GM23248 (cell line): ENCODE measurements around the gene PCSK2. TPM values are rescaled to one million over a fixed set of nuclear protein-coding genes. Genes with fewer than 3 reads are reported as not detected.

Experiments used
- DNase-seq: peaks from one replicate; pipeline ENCODE4 v3.0.0-alpha.2; 2015
- H2AFZ ChIP-seq: fragments of 200-600 bp; sonication (generic); 2 replicates; pipeline ENCODE4 v1.6.1; 2016; ENCODE audit warnings: antibody characterized with exemption
- H3F3A ChIP-seq: fragments of 200-600 bp; sonication (generic); 2 replicates; pipeline ENCODE4 v1.6.1; 2016; ENCODE audit warnings: mild to moderate bottlenecking, antibody characterized with exemption, mixed run types; ENCODE audit not compliant: insufficient read depth
- H3K27ac ChIP-seq: fragments of 200-600 bp; sonication (generic); 2 replicates; pipeline ENCODE4 v1.5.1; 2016; ENCODE audit warnings: mild to moderate bottlenecking
- H3K27me3 ChIP-seq: fragments of 200-600 bp; sonication (generic); replicated peaks from 2 replicates; pipeline ENCODE4 v1.6.1; 2016; ENCODE audit warnings: mild to moderate bottlenecking; ENCODE audit not compliant: insufficient read depth
- H3K36me3 ChIP-seq: fragments of 200-600 bp; sonication (generic); 2 replicates; pipeline ENCODE4 v1.6.1; 2016; ENCODE audit warnings: low read depth, mild to moderate bottlenecking
- H3K4me1 ChIP-seq: fragments of 200-600 bp; sonication (generic); 2 replicates; pipeline ENCODE4 v1.6.1; 2016; ENCODE audit warnings: mild to moderate bottlenecking; ENCODE audit not compliant: insufficient read depth
- H3K4me2 ChIP-seq: fragments of 200-600 bp; sonication (generic); one replicate; pipeline ENCODE4 v1.6.1; 2016; ENCODE audit warnings: mild to moderate bottlenecking; ENCODE audit not compliant: unreplicated experiment
- H3K4me3 ChIP-seq: fragments of 200-600 bp; sonication (generic); 2 replicates; pipeline ENCODE4 v1.5.1; 2016; ENCODE audit warnings: mild to moderate bottlenecking
- H3K79me2 ChIP-seq: fragments of 200-600 bp; sonication (generic); 2 replicates; pipeline ENCODE4 v1.6.1; 2016; ENCODE audit warnings: mild to moderate bottlenecking; ENCODE audit not compliant: insufficient read depth
- H3K9ac ChIP-seq: fragments of 200-600 bp; sonication (generic); 2 replicates; pipeline ENCODE4 v1.6.1; 2016; ENCODE audit warnings: mild to moderate bottlenecking
- H3K9me2 ChIP-seq: fragments of 200-600 bp; sonication (generic); 2 replicates; pipeline ENCODE4 v1.6.1; 2016; ENCODE audit warnings: mixed run types, mild to moderate bottlenecking, moderate library complexity; ENCODE audit not compliant: insufficient read depth
- H3K9me3 ChIP-seq: fragments of 200-600 bp; sonication (generic); one replicate; pipeline ENCODE4 v1.6.1; 2017; ENCODE audit warnings: low read depth
- H4K20me1 ChIP-seq: fragments of 200-600 bp; sonication (generic); 2 replicates; pipeline ENCODE4 v1.6.0; 2016; ENCODE audit not compliant: insufficient read depth
- EZH2 ChIP-seq: fragments of 200-600 bp; sonication (generic); IDR thresholded peaks from 2 replicates; pipeline ENCODE4 v1.6.1; 2018; ENCODE audit warnings: antibody characterized with exemption, mild to moderate bottlenecking; ENCODE audit not compliant: insufficient read depth, poor library complexity, severe bottlenecking
- EZH2phosphoT487 ChIP-seq: fragments of 200-600 bp; sonication (generic); IDR thresholded peaks from 2 replicates; pipeline ENCODE4 v1.6.1; 2018; ENCODE audit warnings: antibody characterized with exemption, moderate library complexity, mild to moderate bottlenecking, low read depth; ENCODE audit not compliant: insufficient read depth
- WGBS, 2 experiments: methylation state at CpG; one replicate each; pipeline ENCODE4 v1.1.6; 2015 to 2017; ENCODE audit warnings: low lambda C conversion rate in 2 of 2, low coverage in 1 of 2; ENCODE audit errors: missing lambda C conversion rate in 2 of 2; 5-methylcytosine and 5-hydroxymethylcytosine counted together
- in situ Hi-C: fragments of 300-500 bp; cut with MboI; formaldehyde crosslinking; loops from 2 replicates; pipeline ENCODE4 v1.15.0; 2020
- polyA plus RNA-seq: library from polyadenylated mRNA; unstranded; fragments of >200 nt; fragmentation: Nextera tagmentation; extraction: Ambion mirVana; gene quantifications from 2 replicates; pipeline ENCODE4 v1.2.1, GENCODE V29; 2016
- total RNA-seq: library from RNA; depleted of rRNA; stranded (reverse); fragments of >200 nt; shearing (Covaris generic); gene quantifications from 2 replicates; pipeline ENCODE4 v1.2.3, GENCODE V29; 2014

Gene PCSK2
- total and polyA plus RNA-seq, 2 experiments from 2014 or later = not detected

DNA sequence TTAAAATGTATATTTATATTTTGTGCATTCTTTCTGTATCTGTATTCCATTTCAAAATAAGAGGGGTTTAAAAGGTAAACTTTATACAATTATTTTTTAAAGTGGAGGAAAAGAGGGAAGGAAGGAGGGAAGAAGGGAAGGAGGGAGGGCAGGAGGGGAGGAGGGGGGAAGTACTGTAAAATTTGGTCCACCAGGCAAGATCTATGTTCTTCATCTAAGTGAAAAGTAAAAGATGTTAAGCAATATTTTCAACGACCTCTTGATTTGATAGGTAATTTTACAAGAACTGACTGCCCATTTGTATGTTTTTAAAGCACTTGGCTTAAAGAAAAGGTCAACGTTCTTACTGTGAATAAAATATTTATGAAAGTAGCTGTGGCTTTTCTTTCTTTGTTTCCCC is 29.8 kb upstream of the PCSK2 start:
- no peak overlapping the region for H3K9ac ChIP-seq
- no peak overlapping the region for H3K4me2 ChIP-seq
- H3F3A ChIP-seq = no peaks in the 10 kb centered on the region
- H3K9me3 ChIP-seq = no peaks in the 10 kb centered on the region
- peaks cover 17% of the 10 kb centered on the region for H3K27me3 ChIP-seq
- H3K27ac ChIP-seq = no peak overlapping the region
- DNase-seq = no peak
- WGBS, 2 experiments = 13 to 20% methylated on average over 2 of the region's 2 CpGs
- no peak for TF ChIP-seq EZH2phosphoT487
- no peak for TF ChIP-seq EZH2
- no peaks in the 10 kb centered on the region for H3K9me2 ChIP-seq
- no peak overlapping the region for H3K4me3 ChIP-seq
- in situ Hi-C loops = no loop called here
- H4K20me1 ChIP-seq = no peaks in the 10 kb centered on the region
- H3K36me3 ChIP-seq = no peaks in the 10 kb centered on the region
- no peak overlapping the region for H2AFZ ChIP-seq
- no peaks in the 10 kb centered on the region for H3K79me2 ChIP-seq
- no peaks in the 10 kb centered on the region for H3K4me1 ChIP-seq

DNA sequence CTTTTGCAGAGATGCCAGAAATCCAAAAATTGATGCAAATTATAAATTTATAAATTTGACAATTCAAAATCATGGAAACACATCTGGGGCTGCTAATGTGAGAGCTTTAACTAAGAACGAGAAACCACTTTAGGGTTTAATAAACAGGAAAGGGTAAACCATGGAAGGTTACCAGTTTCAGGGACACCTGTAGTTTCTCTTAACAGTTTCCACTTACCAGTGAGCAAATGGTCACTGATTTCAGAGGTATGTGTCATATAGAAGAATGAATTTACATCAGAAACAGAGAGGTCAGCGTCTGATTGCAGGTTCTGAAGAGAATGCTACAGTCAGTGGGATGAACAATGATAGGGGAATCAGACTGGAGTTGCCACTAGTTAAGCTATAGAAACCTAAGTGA is 24.8 kb upstream of the PCSK2 start:
- Histone ChIP-seq H3K27ac (no peak overlapping the region), H3K36me3 (no peaks in the 10 kb centered on the region), H3K4me1 (no peaks in the 10 kb centered on the region), H4K20me1 (no peaks in the 10 kb centered on the region), H3K9me2 (no peaks in the 10 kb centered on the region), H2AFZ (no peak overlapping the region), H3K9ac (no peak overlapping the region), H3K9me3 (no peaks in the 10 kb centered on the region), H3K4me2 (no peak overlapping the region), H3K79me2 (no peaks in the 10 kb centered on the region), H3F3A (no peaks in the 10 kb centered on the region), H3K27me3 (peaks cover 24% of the 10 kb centered on the region), H3K4me3 (no peak overlapping the region)
- in situ Hi-C loops = no loop called here
- DNase-seq = no peak
- no peak for TF ChIP-seq EZH2
- no peak for TF ChIP-seq EZH2phosphoT487
- 9 to 10% methylated on average over 2 of the region's 2 CpGs for WGBS, 2 experiments

DNA sequence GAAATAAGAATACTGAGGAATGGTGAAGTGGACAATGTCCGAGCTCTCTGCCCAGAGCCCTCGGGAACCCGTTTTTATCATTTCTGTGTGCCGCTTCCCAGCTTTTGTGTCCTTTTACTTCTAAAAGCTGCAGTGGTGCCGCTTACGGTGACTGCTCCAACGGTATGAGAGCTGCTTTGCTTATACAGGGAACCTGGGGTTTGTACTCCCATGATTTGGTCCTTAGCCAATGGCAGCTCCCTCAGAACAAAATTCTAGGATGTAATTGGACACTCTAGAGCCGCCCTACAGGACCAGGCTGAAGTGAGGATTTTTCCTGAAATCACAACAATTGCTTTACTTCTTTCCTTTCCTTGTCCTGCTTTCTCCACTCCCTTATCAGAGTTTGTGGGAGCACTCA is 24.2 kb upstream of the PCSK2 start:
- DNase-seq = no peak
- Histone ChIP-seq H3F3A (no peaks in the 10 kb centered on the region), H3K9ac (no peak overlapping the region), H3K27me3 (peaks cover 24% of the 10 kb centered on the region), H3K9me3 (no peaks in the 10 kb centered on the region), H3K4me2 (no peak overlapping the region), H3K4me3 (no peak overlapping the region), H3K4me1 (no peaks in the 10 kb centered on the region), H2AFZ (no peak overlapping the region), H3K27ac (no peak overlapping the region), H3K79me2 (no peaks in the 10 kb centered on the region), H3K9me2 (no peaks in the 10 kb centered on the region), H4K20me1 (no peaks in the 10 kb centered on the region), H3K36me3 (no peaks in the 10 kb centered on the region)
- in situ Hi-C loops = no loop called here
- no peak for TF ChIP-seq EZH2
- no peak for TF ChIP-seq EZH2phosphoT487
- 9 to 11% methylated on average over 8 of the region's 8 CpGs for whole genome bisulfite sequencing, 2 experiments

DNA sequence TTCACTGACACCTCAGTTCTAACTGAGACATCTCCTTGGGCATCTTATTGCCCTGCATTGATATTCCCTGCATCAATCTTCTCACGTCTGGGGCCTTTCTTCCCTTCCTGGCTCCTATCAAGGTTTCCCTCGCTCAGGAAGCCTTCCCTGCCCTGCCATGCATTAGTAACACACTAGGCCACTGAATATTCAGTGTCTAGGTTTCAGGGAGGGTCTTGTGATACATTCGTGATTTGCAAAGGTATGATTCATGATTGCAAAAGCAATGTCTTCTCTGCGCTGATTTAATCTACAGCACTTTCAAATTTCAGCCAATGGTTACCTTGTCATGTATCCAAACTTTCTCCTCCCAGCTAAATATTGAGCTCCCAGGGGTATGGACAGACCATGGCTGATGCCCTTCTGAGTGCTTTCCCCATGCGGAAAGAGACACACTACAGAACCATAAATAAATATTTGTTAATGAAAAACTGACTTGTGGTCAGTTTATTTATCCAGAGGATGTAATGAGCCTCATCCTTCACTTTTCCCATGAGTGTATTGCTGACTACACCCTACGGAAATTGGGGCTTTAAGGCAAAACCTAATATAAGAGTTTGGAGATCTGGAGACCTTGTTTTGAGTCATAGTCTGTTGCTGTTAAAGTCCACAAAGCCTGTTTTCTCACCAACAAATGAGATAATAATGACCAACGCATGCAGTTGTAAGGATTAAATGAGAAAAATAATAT is 21.6 kb upstream of the PCSK2 start:
- H3K79me2 ChIP-seq = no peaks in the 10 kb centered on the region
- no peak overlapping the region for H3K4me2 ChIP-seq
- no peaks in the 10 kb centered on the region for H3F3A ChIP-seq
- H3K9me3 ChIP-seq = no peaks in the 10 kb centered on the region
- H3K4me3 ChIP-seq = no peak overlapping the region
- H3K27me3 ChIP-seq = peaks cover 24% of the 10 kb centered on the region
- H3K27ac ChIP-seq = no peak overlapping the region
- no peaks in the 10 kb centered on the region for H4K20me1 ChIP-seq
- DNase-seq = no peak
- 22 to 24% methylated on average over 7 of the region's 7 CpGs for whole genome bisulfite sequencing, 2 experiments
- H3K4me1 ChIP-seq = no peaks in the 10 kb centered on the region
- TF ChIP-seq EZH2phosphoT487 = no peak
- TF ChIP-seq EZH2 = no peak
- H2AFZ ChIP-seq = no peak overlapping the region
- H3K9me2 ChIP-seq = no peaks in the 10 kb centered on the region
- no peaks in the 10 kb centered on the region for H3K36me3 ChIP-seq
- in situ Hi-C loops = no loop called here
- H3K9ac ChIP-seq = no peak overlapping the region
